SK-N-SH (cell line): ENCODE results near the gene MILR1.

Source experiments
- CHD2 ChIP-seq: fragments of 150-350 bp; IDR thresholded peaks from 2 replicates; pipeline ENCODE4 v1.6.1; 2018; ENCODE audit warnings: low read length; ENCODE audit not compliant: partially characterized antibody
- POLR2AphosphoS5 ChIP-seq: IDR thresholded peaks from 2 replicates; pipeline ENCODE4 v1.6.1; 2012; ENCODE audit warnings: low read depth, low read length
- YY1 ChIP-seq: IDR thresholded peaks from 2 replicates; pipeline ENCODE4 v1.4.0; 2012; ENCODE audit warnings: low read depth, mild to moderate bottlenecking

- TF ChIP-seq CHD2 (no peak), POLR2AphosphoS5 (no peak), YY1 (no peak)
These were observed 22.5 kb downstream of the MILR1 start for GRCh38 chr17:64471440-64471839.
